GM15510 (cell line): ENCODE data around the gene STX1A.
A peak's percentile ranks its signal among the peaks of the same experiment; 100 is the strongest.

Source experiments
- POLR2A ChIP-seq: IDR thresholded peaks from 3 replicates; pipeline ENCODE4 v1.6.1; 2011; ENCODE audit warnings: borderline replicate concordance; ENCODE audit not compliant: insufficient read length; ENCODE audit errors: extremely low read depth

Gene STX1A

GRCh38 chr7:73718905-73719805 is at the start of gene STX1A:
TSS of gene STX1A (minus strand) at chr7:73719669. CDS start at chr7:73719631, 38 bp downstream.
- peak; percentile 61 for TF ChIP-seq POLR2A

GRCh38 chr7:73768641-73769480 is 49.4 kb upstream of the STX1A start:
- TF ChIP-seq POLR2A: no peak

DNA sequence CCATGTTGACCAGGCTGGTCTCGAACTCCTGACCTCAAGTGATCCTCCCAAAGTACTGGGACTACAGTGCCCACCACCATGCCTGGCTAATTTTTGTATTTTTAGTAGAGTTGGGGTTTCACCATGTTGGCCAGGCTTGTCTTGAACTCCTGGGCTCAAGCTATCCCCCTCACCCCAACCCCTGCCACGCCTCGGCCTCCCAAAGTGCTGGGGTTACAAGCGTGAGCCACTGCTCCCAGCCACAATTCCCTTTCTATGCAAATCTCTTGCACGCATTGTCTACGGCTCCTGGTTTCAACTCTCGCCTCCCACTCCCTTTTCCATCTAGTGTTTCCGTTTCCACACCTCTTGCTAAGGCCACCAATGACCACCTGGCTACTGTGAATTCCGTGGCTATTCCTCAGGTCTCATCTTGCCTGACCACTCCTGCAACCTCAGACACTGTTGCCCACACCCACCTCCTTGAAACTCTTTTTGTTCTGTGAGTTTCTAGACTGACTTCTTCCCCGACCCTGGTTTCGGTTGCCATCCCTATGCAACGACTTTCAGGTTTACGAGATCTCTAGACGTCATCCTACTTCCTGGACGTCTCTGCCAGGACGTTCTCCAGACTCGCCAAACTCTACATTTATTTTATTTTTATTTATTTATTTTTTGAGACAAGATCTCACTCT is 47.2 kb upstream of the STX1A start:
- no peak for TF ChIP-seq POLR2A

DNA sequence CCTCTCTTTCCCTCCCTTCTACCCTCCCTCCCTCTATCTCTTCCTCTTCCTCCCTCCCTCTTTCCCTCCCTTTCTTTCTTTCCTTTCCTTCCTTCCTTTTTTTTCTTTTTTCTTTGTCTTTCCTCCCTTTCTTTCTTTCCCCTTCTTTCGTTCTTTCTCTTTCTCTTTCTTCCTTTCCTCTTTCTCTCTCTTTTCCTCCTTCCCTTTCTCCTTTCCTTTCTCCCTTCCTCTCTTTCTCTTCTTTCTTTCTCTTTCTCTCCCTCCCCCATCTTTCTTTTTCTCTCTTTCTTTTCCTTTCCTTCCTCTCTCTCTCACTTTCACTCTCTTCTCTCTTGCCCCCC is 43.2 kb upstream of the STX1A start:
- no peak for TF ChIP-seq POLR2A

- TF ChIP-seq POLR2A: no peak
Observed at GRCh38 chr7:73761854-73762658, 42.6 kb upstream of the STX1A start.

GRCh38 chr7:73758581-73759138 is 39.2 kb upstream of the STX1A start:
- no peak for TF ChIP-seq POLR2A

- TF ChIP-seq POLR2A: no peak
Observed at GRCh38 chr7:73749931-73750776, 30.7 kb upstream of the STX1A start.

- no peak for TF ChIP-seq POLR2A
Observed at GRCh38 chr7:73746378-73746777, 26.9 kb upstream of the STX1A start.

GRCh38 chr7:73742753-73743641 is 23.5 kb upstream of the STX1A start:
- TF ChIP-seq POLR2A: no peak

GRCh38 chr7:73742338-73742752 is 22.9 kb upstream of the STX1A start:
- no peak for TF ChIP-seq POLR2A

DNA sequence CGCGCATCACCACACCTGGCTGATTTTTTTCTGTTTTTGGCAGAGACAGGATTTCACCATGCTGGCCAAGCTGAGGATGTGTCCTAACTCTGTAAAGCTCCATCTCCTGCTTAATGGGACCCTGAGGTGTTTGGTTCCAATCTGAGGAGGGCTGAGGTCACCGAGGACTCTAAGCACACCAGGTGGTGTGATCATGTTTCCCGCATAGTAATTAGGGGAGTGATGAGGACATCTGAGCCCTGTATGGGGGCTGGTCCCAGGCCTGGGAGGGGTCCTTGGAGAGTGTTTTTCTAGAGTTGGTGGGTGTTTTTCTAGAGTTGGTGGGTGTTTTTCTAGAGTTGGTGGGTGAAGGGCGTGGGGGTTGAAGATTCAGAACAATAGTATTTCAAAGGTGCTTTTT is 22.1 kb upstream of the STX1A start:
- TF ChIP-seq POLR2A: no peak

DNA sequence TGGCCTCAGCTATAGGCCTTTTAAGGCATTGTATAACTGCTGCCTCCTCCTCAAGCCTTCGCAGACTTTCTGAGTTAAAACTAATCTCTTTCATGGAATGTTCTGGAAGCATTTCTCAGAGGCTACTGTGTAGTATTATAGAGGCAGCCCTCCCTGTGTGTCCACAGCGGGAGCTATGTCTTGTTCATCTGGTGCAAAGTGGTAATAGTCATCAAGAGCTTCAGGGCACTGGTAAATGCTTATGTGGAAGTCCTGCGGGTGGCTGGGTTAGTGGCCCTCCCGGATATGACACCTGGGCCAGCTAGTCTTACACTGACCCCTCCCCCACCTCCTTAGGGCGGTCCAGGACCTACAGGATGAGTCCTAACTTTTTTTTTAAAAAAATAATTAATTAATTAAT is 21.3 kb upstream of the STX1A start:
- no peak for TF ChIP-seq POLR2A
